Kidney epithelial cell (primary cell): ENCODE results near the gene OR7A17. TPM values are rescaled to one million over a fixed set of nuclear protein-coding genes. Genes with fewer than 3 reads are reported as not detected.
A peak's percentile ranks its signal among the peaks of the same experiment; 100 is the strongest.

Source experiments
- DNase-seq: peaks from one replicate; pipeline ENCODE4 v3.0.0-alpha.2; 2010; ENCODE audit warnings: low read depth
- H3K27me3 ChIP-seq: 2 replicates; pipeline ENCODE4 v1.6.0; 2011; ENCODE audit warnings: low read length; ENCODE audit not compliant: control insufficient read depth, insufficient read depth
- H3K36me3 ChIP-seq: 2 replicates; pipeline ENCODE4 v1.5.1; 2011; ENCODE audit warnings: low read length; ENCODE audit not compliant: control insufficient read depth, insufficient read depth
- H3K4me3 ChIP-seq: 2 replicates; pipeline ENCODE4 v1.5.1; 2011; ENCODE audit warnings: low read depth, mild to moderate bottlenecking, control low read depth, low read length
- total RNA-seq: library from RNA; depleted of rRNA; stranded (reverse); fragments of >200 nt; gene quantifications from 2 replicates; pipeline ENCODE4 v1.2.3, GENCODE V29; 2015
- TF ChIP-seq, protein P1 (sequence below): IDR thresholded peaks from 2 replicates; pipeline ENCODE4 v1.5.1; 2011; ENCODE audit warnings: mild to moderate bottlenecking, moderate library complexity, low read length, control low read depth, inconsistent platforms; ENCODE audit not compliant: insufficient read depth, poor library complexity, severe bottlenecking

Gene OR7A17
- total RNA-seq, 1 donor from 2014 or later: not detected

DNA sequence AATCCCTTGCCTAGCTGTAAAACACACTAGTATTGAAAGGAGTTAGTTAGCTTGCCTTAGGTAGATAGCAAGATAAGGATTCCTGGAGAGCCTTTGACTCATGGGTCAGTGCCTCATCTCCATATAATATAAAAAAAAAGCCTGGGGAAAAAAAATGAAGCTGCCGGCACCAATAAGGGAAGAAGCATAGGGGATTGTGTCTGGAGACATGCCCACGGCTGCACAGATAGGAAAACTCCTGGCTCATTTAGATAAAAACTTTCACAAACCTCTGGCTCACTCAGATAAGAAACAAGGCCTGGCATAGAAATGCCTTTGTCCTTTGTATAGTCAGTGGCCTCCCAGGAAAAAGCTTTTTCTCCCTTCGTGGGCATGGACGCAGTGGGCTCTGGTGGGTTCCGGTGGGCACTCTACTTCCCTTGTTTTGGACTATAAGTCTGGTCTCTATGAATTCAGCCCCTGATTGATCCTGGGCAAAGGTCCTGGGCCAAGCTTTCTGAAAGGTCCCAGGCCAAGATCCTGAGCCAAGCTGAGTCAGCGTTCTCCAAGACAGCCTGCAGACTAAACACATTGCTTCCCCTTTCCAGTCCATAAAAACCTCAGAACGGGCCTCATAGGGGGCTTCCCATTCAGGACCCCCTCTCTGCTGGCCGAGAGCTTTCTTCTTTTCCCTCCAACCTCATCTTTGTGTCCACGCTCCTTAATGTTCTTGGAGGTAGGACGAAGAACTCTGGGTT is 4.9 kb upstream of the OR7A17 start:
- no peak overlapping the region for H3K4me3 ChIP-seq
- TF ChIP-seq, protein P1, sequence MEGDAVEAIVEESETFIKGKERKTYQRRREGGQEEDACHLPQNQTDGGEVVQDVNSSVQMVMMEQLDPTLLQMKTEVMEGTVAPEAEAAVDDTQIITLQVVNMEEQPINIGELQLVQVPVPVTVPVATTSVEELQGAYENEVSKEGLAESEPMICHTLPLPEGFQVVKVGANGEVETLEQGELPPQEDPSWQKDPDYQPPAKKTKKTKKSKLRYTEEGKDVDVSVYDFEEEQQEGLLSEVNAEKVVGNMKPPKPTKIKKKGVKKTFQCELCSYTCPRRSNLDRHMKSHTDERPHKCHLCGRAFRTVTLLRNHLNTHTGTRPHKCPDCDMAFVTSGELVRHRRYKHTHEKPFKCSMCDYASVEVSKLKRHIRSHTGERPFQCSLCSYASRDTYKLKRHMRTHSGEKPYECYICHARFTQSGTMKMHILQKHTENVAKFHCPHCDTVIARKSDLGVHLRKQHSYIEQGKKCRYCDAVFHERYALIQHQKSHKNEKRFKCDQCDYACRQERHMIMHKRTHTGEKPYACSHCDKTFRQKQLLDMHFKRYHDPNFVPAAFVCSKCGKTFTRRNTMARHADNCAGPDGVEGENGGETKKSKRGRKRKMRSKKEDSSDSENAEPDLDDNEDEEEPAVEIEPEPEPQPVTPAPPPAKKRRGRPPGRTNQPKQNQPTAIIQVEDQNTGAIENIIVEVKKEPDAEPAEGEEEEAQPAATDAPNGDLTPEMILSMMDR: no peak
- no peak for DNase-seq

DNA sequence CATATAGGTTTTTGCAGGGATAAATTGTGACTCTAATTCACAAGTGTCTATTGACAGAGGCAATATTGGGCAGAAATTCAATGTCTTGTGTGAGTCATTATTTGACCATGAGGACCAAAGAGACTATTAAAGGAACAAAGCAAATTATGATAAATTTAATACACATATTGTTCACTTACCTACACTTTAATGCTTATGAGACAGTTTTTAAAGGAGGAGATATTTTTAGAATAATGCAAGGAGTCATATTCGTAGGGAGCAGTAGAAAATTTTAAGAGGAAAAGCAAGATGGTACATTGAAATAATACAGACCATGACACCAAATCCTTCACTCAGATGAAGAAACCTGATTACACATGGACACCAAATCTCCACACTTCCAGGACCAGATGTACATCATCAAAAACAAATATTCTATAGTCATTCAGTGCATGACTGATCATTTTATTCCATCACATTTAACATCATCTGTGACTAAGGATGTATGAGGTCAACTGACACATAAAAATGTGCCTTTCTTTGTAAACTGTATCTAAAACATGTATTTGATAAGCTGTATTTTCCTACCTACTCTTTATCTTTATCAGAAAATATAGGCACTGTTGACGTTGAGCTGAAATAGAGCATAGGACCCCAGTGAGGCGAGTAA is 4.2 kb upstream of the OR7A17 start:
- DNase-seq: no peak
- H3K36me3 ChIP-seq: no peaks in the 10 kb centered on the region

More for the DNA sequence above, 4.9 kb upstream of the OR7A17 start:
- Histone ChIP-seq H3K36me3 (no peaks in the 10 kb centered on the region), H3K27me3 (no peaks in the 10 kb centered on the region)

DNA sequence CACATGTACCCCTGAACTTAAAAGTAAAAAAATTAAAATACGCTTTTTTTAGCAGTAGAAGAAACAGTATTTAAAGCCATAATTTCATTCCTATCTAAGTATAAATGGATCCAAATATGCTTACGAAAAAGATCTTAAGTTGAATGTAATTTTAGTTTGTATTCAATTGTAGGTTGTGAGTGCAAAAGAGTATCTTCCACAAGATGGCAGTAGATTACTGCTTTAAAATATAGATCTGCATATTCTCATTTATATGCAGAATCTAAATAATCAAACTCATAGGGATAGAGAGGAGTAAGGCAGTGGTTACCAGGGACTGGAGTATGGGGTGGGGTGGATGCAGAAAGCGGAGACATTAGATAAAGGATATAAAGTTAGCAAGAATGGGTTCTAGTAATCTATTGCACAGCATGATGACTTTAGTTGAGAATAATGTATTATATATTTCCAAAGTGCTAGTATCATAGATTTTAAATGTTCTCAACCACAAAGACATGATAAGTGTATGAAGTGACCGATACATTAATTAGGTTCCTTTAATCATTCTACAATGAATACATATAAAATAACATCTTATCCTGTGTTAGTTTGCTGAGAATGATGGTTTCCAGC is 14.2 kb downstream of the OR7A17 start:
- Histone ChIP-seq H3K27me3 (no peaks in the 10 kb centered on the region), H3K36me3 (no peaks in the 10 kb centered on the region), H3K4me3 (no peak overlapping the region)
- DNase-seq: no peak
- TF ChIP-seq, protein P1: peak; percentile 30

More for the DNA sequence above, 4.2 kb upstream of the OR7A17 start:
- TF ChIP-seq, protein P1: no peak
- H3K4me3 ChIP-seq: no peak overlapping the region
- no peaks in the 10 kb centered on the region for H3K27me3 ChIP-seq

DNA sequence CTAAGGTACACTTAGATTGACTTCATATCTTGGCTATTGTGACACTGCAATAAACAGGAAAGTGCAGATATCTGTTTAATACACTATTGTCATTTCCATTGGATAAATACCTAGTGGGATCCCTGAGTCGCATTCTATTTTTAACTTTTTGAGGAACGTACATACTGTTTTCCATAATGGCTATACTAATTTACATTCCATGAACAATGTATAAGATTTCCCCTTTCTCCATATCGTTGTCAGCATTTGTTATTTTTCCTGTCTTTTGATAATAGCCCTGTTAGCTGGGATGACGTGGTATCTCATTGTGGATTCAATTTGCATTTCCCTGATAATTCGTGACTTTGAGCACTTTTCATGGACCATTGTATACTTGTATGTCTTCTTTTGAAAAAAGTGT is 17.4 kb downstream of the OR7A17 start:
- no peaks in the 10 kb centered on the region for H3K36me3 ChIP-seq
- TF ChIP-seq, protein P1: no peak
- DNase-seq: no peak
- no peak overlapping the region for H3K4me3 ChIP-seq
- H3K27me3 ChIP-seq: no peaks in the 10 kb centered on the region

DNA sequence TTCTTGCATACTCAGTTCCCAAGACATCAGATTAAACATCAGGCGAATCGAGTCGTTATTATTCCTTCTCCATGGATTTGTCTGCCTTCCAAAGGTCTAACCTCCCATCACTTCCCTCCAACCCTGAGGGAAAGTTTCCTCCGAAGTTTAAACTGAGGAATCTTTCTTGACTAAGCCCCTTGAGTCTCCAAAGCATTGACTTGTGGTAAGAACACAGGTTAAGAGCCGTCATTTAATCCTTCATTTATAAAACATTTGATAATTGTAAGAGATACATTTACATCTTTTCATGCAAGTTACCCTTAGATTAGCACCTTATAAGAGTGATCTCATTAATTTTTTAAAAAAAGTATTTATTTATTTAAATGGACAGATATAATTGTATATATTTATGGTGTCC is 37.1 kb downstream of the OR7A17 start, which contains the start of gene OR7A10:
Gene OR7A10 (minus strand): TSS at position 101 of the 400 bp plus-strand sequence. CDS start 7,045 bp downstream, outside the sequence.
- DNase-seq: no peak
- H3K4me3 ChIP-seq: no peak within 1 kb of the TSS
- no peaks in the 10 kb centered on the region for H3K27me3 ChIP-seq
- TF ChIP-seq, protein P1: no peak
- no peaks in the 10 kb centered on the region for H3K36me3 ChIP-seq
